ENCODE measurements around the gene NKAPL. TPM values are rescaled to one million over a fixed set of nuclear protein-coding genes. Genes with fewer than 3 reads are reported as not detected.

The NKAPL gene
- total RNA-seq = 3.1 TPM
- long read RNA-seq, partial matches to known transcripts = 0 of 2 reads
- long read RNA-seq, other reads (novel, unspliced or antisense) = 0 of 2 reads

GRCh38 chr6:28258877-28259777, at the start of gene NKAPL:
Gene NKAPL, plus strand, starts transcription at chr6:28259297. Its CDS starts 75 bp downstream, at chr6:28259372.
- peak; percentile 93 for DNase-seq (ENCODE audit: low spot score)

- DNase-seq (ENCODE audit: low spot score) = no peak
Measured at GRCh38 chr6:28209753-28210535, 49.2 kb upstream of the NKAPL start.

- DNase-seq (ENCODE audit: low spot score) = no peak
Measured at GRCh38 chr6:28211840-28212509, 47.1 kb upstream of the NKAPL start.

- no peak for DNase-seq (ENCODE audit: low spot score)
Measured at GRCh38 chr6:28212510-28213212, 46.4 kb upstream of the NKAPL start.

- DNase-seq (ENCODE audit: low spot score) = no peak
Measured at GRCh38 chr6:28213213-28213523, 45.9 kb upstream of the NKAPL start.

- DNase-seq (ENCODE audit: low spot score) = no peak
Measured at GRCh38 chr6:28215425-28215824, 43.7 kb upstream of the NKAPL start.

GRCh38 chr6:28217890-28218289, 41.2 kb upstream of the NKAPL start:
- DNase-seq (ENCODE audit: low spot score) = no peak

- peak; percentile 94 for DNase-seq (ENCODE audit: low spot score)
Measured at GRCh38 chr6:28218312-28219248, 40.5 kb upstream of the NKAPL start.

- DNase-seq (ENCODE audit: low spot score) = no peak
Measured at GRCh38 chr6:28220257-28221133, 38.6 kb upstream of the NKAPL start.

GRCh38 chr6:28224131-28225055, 34.7 kb upstream of the NKAPL start:
- no peak for DNase-seq (ENCODE audit: low spot score)

- peak; percentile 94 for DNase-seq (ENCODE audit: low spot score)
Measured at GRCh38 chr6:28225056-28225834, 33.9 kb upstream of the NKAPL start, which contains the start of gene ZSCAN9. Gene ZSCAN9, plus strand, starts transcription at chr6:28225275. Its CDS starts 1,810 bp downstream, at chr6:28227085.

GRCh38 chr6:28226460-28226859, 32.6 kb upstream of the NKAPL start:
- DNase-seq (ENCODE audit: low spot score) = no peak

GRCh38 chr6:28232785-28233184, 26.3 kb upstream of the NKAPL start:
- no peak for DNase-seq (ENCODE audit: low spot score)

- DNase-seq (ENCODE audit: low spot score) = no peak
Measured at GRCh38 chr6:28235912-28236452, 23.1 kb upstream of the NKAPL start.

- DNase-seq (ENCODE audit: low spot score) = no peak
Measured at GRCh38 chr6:28239636-28240035, 19.5 kb upstream of the NKAPL start.

- no peak for DNase-seq (ENCODE audit: low spot score)
Measured at GRCh38 chr6:28240471-28240870, 18.6 kb upstream of the NKAPL start.

- no peak for DNase-seq (ENCODE audit: low spot score)
Measured at GRCh38 chr6:28243946-28244345, 15.2 kb upstream of the NKAPL start.

All from mesenteric fat pad (tissue), 1 donor.